Muscle layer of duodenum (tissue), 2 donors: ENCODE data around the gene CNTN5.

ENCODE experiments used
- H3K27ac ChIP-seq: one replicate; pipeline ENCODE4 v1.7.0; 2013; ENCODE audit warnings: mild to moderate bottlenecking, low read length
- H3K27me3 ChIP-seq: one replicate; pipeline ENCODE4 v1.7.0; 2013; ENCODE audit warnings: low read depth, mild to moderate bottlenecking, control low read depth, low read length
- H3K36me3 ChIP-seq, 2 donors: one replicate each; pipeline ENCODE4 v1.7.0; 2013; ENCODE audit warnings: low read length in 2 of 2, control low read depth in 1 of 2, mild to moderate bottlenecking in 1 of 2; ENCODE audit not compliant: insufficient read depth in 2 of 2, control insufficient read depth in 1 of 2
- H3K4me1 ChIP-seq, 2 donors: one replicate each; pipeline ENCODE4 v1.7.0; 2013; ENCODE audit warnings: low read length in 2 of 2, mild to moderate bottlenecking in 2 of 2, control low read depth in 1 of 2, moderate library complexity in 1 of 2; ENCODE audit not compliant: insufficient read depth in 2 of 2, control insufficient read depth in 1 of 2
- H3K4me3 ChIP-seq, 2 donors: one replicate each; pipeline ENCODE4 v1.7.0; 2013; ENCODE audit warnings: low read length in 2 of 2, low read depth in 1 of 2, mild to moderate bottlenecking in 1 of 2
- H3K9me3 ChIP-seq, 2 donors: one replicate each; pipeline ENCODE4 v1.7.0; 2013; ENCODE audit warnings: low read length in 2 of 2, control low read depth in 1 of 2, mild to moderate bottlenecking in 1 of 2; ENCODE audit not compliant: control insufficient read depth in 1 of 2
- donor health status: healthy.

CNTN5 gene

GRCh38 chr11:99410636-99411035, 389.9 kb downstream of the CNTN5 start:
- H3K27me3 ChIP-seq: no peaks in the 10 kb centered on the region
- H3K36me3 ChIP-seq: no peaks in the 10 kb centered on the region
- H3K27ac ChIP-seq: no peak overlapping the region
- no peaks in the 10 kb centered on the region for H3K9me3 ChIP-seq
- no peaks in the 10 kb centered on the region for H3K4me1 ChIP-seq
- H3K4me3 ChIP-seq: no peak overlapping the region

- Histone ChIP-seq H3K27ac (no peak overlapping the region), H3K4me1 (no peaks in the 10 kb centered on the region), H3K27me3 (no peaks in the 10 kb centered on the region), H3K36me3 (no peaks in the 10 kb centered on the region), H3K9me3 (no peaks in the 10 kb centered on the region), H3K4me3 (no peak overlapping the region)
Observed at GRCh38 chr11:99418927-99419720, 398.4 kb downstream of the CNTN5 start.

GRCh38 chr11:99419991-99420390, 399.2 kb downstream of the CNTN5 start:
- H3K27ac ChIP-seq: no peak overlapping the region
- no peaks in the 10 kb centered on the region for H3K36me3 ChIP-seq
- H3K4me1 ChIP-seq: no peaks in the 10 kb centered on the region
- no peak overlapping the region for H3K4me3 ChIP-seq
- H3K9me3 ChIP-seq: no peaks in the 10 kb centered on the region
- no peaks in the 10 kb centered on the region for H3K27me3 ChIP-seq

GRCh38 chr11:99422581-99423427, 402.1 kb downstream of the CNTN5 start:
- H3K27ac ChIP-seq: no peak overlapping the region
- no peaks in the 10 kb centered on the region for H3K9me3 ChIP-seq
- no peaks in the 10 kb centered on the region for H3K27me3 ChIP-seq
- no peaks in the 10 kb centered on the region for H3K4me1 ChIP-seq
- H3K36me3 ChIP-seq: no peaks in the 10 kb centered on the region
- no peak overlapping the region for H3K4me3 ChIP-seq

- H3K4me1 ChIP-seq: no peaks in the 10 kb centered on the region
- no peak overlapping the region for H3K4me3 ChIP-seq
- H3K27me3 ChIP-seq: no peaks in the 10 kb centered on the region
- no peak overlapping the region for H3K27ac ChIP-seq
- H3K9me3 ChIP-seq: no peaks in the 10 kb centered on the region
- no peaks in the 10 kb centered on the region for H3K36me3 ChIP-seq
Observed at GRCh38 chr11:99423428-99423983, 402.8 kb downstream of the CNTN5 start.

GRCh38 chr11:99424313-99425084, 403.8 kb downstream of the CNTN5 start:
- H3K9me3 ChIP-seq: no peaks in the 10 kb centered on the region
- no peaks in the 10 kb centered on the region for H3K27me3 ChIP-seq
- no peaks in the 10 kb centered on the region for H3K4me1 ChIP-seq
- H3K36me3 ChIP-seq: no peaks in the 10 kb centered on the region
- H3K27ac ChIP-seq: no peak overlapping the region
- H3K4me3 ChIP-seq: no peak overlapping the region

- H3K27ac ChIP-seq: no peak overlapping the region
- H3K9me3 ChIP-seq: no peaks in the 10 kb centered on the region
- H3K27me3 ChIP-seq: no peaks in the 10 kb centered on the region
- H3K4me3 ChIP-seq: no peak overlapping the region
- no peaks in the 10 kb centered on the region for H3K36me3 ChIP-seq
- no peaks in the 10 kb centered on the region for H3K4me1 ChIP-seq
Observed at GRCh38 chr11:99425596-99425995, 404.8 kb downstream of the CNTN5 start.

GRCh38 chr11:99432677-99433076, 411.9 kb downstream of the CNTN5 start:
- H3K36me3 ChIP-seq: no peaks in the 10 kb centered on the region
- H3K4me3 ChIP-seq: no peak overlapping the region
- no peaks in the 10 kb centered on the region for H3K4me1 ChIP-seq
- H3K27me3 ChIP-seq: no peaks in the 10 kb centered on the region
- H3K9me3 ChIP-seq: no peaks in the 10 kb centered on the region
- no peak overlapping the region for H3K27ac ChIP-seq

GRCh38 chr11:99443276-99443675, 422.5 kb downstream of the CNTN5 start:
- Histone ChIP-seq H3K4me3 (no peak overlapping the region), H3K36me3 (no peaks in the 10 kb centered on the region), H3K9me3 (no peaks in the 10 kb centered on the region), H3K27ac (no peak overlapping the region), H3K4me1 (no peaks in the 10 kb centered on the region), H3K27me3 (no peaks in the 10 kb centered on the region)

- Histone ChIP-seq H3K4me1 (no peaks in the 10 kb centered on the region), H3K9me3 (no peaks in the 10 kb centered on the region), H3K27ac (no peak overlapping the region), H3K4me3 (no peak overlapping the region), H3K27me3 (no peaks in the 10 kb centered on the region), H3K36me3 (no peaks in the 10 kb centered on the region)
Observed at GRCh38 chr11:99446400-99446799, 425.7 kb downstream of the CNTN5 start.

GRCh38 chr11:99449345-99449744, 428.6 kb downstream of the CNTN5 start:
- H3K9me3 ChIP-seq: no peaks in the 10 kb centered on the region
- H3K27ac ChIP-seq: no peak overlapping the region
- no peaks in the 10 kb centered on the region for H3K27me3 ChIP-seq
- H3K4me1 ChIP-seq: no peaks in the 10 kb centered on the region
- no peaks in the 10 kb centered on the region for H3K36me3 ChIP-seq
- H3K4me3 ChIP-seq: no peak overlapping the region
